GM12878 (cell line): ENCODE results near the gene CCNL2. TPM values are rescaled to one million over a fixed set of nuclear protein-coding genes. Genes with fewer than 3 reads are reported as not detected.

Source experiments
- ATAC-seq: fragments of 200-7000 bp; cut with Tn5 transposase; 3 replicates; pipeline ENCODE4 v1.9.1; 2020; ENCODE audit warnings: mild to moderate bottlenecking, moderate library complexity
- BruUV-seq: library from RNA; stranded (reverse); fragments of 400-500 nt; replicated peaks from 2 replicates; lab custom pipeline; 2021; lab: Mats Ljungman, UMichigan
- CTCF ChIA-PET: fragments of 300-600 bp; sonication (Branson Sonifier 250); formaldehyde crosslinking; extraction: SDS; loops from one replicate; lab custom pipeline; 2021; ENCODE audit warnings: inconsistent platforms; lab: Yijun Ruan, JAX
- POLR2A ChIA-PET: fragments of 350-600 bp; formaldehyde crosslinking; extraction: SDS; loops from one replicate; lab custom pipeline; 2021; ENCODE audit warnings: inconsistent platforms; lab: Charles Lee
- RAD21 ChIA-PET: fragments of 300-600 bp; sonication (Branson Sonifier 250); formaldehyde crosslinking; loops from one replicate; lab custom pipeline; 2023; ENCODE audit warnings: antibody characterized with exemption; ENCODE audit not compliant: unreplicated experiment; lab: Charles Lee
- SMC1A ChIA-PET: fragments of 300-600 bp; sonication (Branson Sonifier 250); formaldehyde crosslinking; loops from one replicate; lab custom pipeline; 2023; ENCODE audit not compliant: unreplicated experiment, uncharacterized antibody; lab: Charles Lee
- DNase-seq: peaks from one replicate; pipeline ENCODE4 v3.0.0-alpha.2; 2011; ENCODE audit warnings: low read depth, low spot score
- FAIRE-seq: peaks from 3 replicates; lab custom pipeline; 2011; peaks lifted over from hg19 to GRCh38; lab: Jason Lieb, UNC
- H2AFZ ChIP-seq: 2 replicates; pipeline ENCODE4 v1.6.0; 2011; ENCODE audit warnings: low read depth, low read length, control low read depth; ENCODE audit not compliant: control insufficient read depth
- H3K27ac ChIP-seq: 2 replicates; pipeline ENCODE4 v1.5.1; 2011; ENCODE audit warnings: control low read depth; ENCODE audit not compliant: control insufficient read depth, insufficient read depth
- H3K27me3 ChIP-seq, 2 experiments: replicated peaks in 1 of 2; 2 replicates each; pipeline versions ENCODE4 v1.6.0 to v1.6.1; 2011; ENCODE audit warnings: low read length in 1 of 2; ENCODE audit not compliant: control insufficient read depth in 2 of 2, insufficient read depth in 2 of 2
- H3K36me3 ChIP-seq, 2 experiments: 2 replicates each; pipeline ENCODE4 v1.5.1; 2011; ENCODE audit warnings: low read length in 1 of 2; ENCODE audit not compliant: control insufficient read depth in 2 of 2, insufficient read depth in 2 of 2
- H3K4me1 ChIP-seq: 2 replicates; pipeline ENCODE4 v1.6.1; 2011; ENCODE audit warnings: mild to moderate bottlenecking, low read length, moderate library complexity, mixed read lengths; ENCODE audit not compliant: control insufficient read depth, insufficient read depth
- H3K4me2 ChIP-seq: 2 replicates; pipeline ENCODE4 v1.6.0; 2011; ENCODE audit warnings: control low read depth; ENCODE audit not compliant: control insufficient read depth, insufficient read depth
- H3K4me3 ChIP-seq: fragments of 200-600 bp; sonication (generic); 2 replicates; pipeline ENCODE4 v1.5.1; 2016
- H3K79me2 ChIP-seq: 2 replicates; pipeline ENCODE4 v1.6.0; 2011; ENCODE audit warnings: low read length; ENCODE audit not compliant: control insufficient read depth, insufficient read depth
- H3K9ac ChIP-seq: 2 replicates; pipeline ENCODE4 v1.8.0; 2011; ENCODE audit warnings: low read length, control low read depth, mixed read lengths; ENCODE audit not compliant: control insufficient read depth, insufficient read depth
- H3K9me3 ChIP-seq: replicated peaks from 3 replicates; pipeline ENCODE4 v1.5.1; 2011; ENCODE audit warnings: mild to moderate bottlenecking, low read length; ENCODE audit not compliant: control insufficient read depth, insufficient read depth
- H4K20me1 ChIP-seq: 2 replicates; pipeline ENCODE4 v1.6.0; 2011; ENCODE audit not compliant: control insufficient read depth, insufficient read depth
- CBX5 ChIP-seq: sonication (generic); IDR thresholded peaks from 2 replicates; pipeline ENCODE4 v1.6.1; 2016; ENCODE audit warnings: low read depth, moderate library complexity, mild to moderate bottlenecking, inconsistent platforms
- CHD2 ChIP-seq: IDR thresholded peaks from 2 replicates; pipeline ENCODE4 v1.6.1; 2011; ENCODE audit warnings: low read depth, low read length, improper control_type of control experiment, borderline replicate concordance
- EGR1 ChIP-seq, 2 experiments: IDR thresholded peaks; 1 replicate in 1 of 2; 2 replicates in 1 of 2; pipeline ENCODE4 v1.6.1; 2011 to 2012; ENCODE audit warnings: low read depth in 2 of 2, low read length in 2 of 2, borderline replicate concordance in 1 of 2, mild to moderate bottlenecking in 1 of 2, moderate library complexity in 1 of 2
- POLR2A ChIP-seq: IDR thresholded peaks from 2 replicates; pipeline ENCODE4 v1.6.1; 2011; ENCODE audit warnings: low read depth, mild to moderate bottlenecking, low read length
- STAT3 ChIP-seq: IDR thresholded peaks from 2 replicates; pipeline ENCODE4 v1.6.1; 2011; ENCODE audit warnings: low read depth, low read length, improper control_type of control experiment
- SUPT20H ChIP-seq: IDR thresholded peaks from 2 replicates; pipeline ENCODE4 v1.6.1; 2011; ENCODE audit warnings: low read depth, mild to moderate bottlenecking, low read length, moderate library complexity, borderline replicate concordance; ENCODE audit not compliant: control insufficient read depth
- TAF1 ChIP-seq: IDR thresholded peaks from 2 replicates; pipeline ENCODE4 v1.6.1; 2011; ENCODE audit warnings: mild to moderate bottlenecking, low read depth, low read length, borderline replicate concordance
- TCF12 ChIP-seq: IDR thresholded peaks from 2 replicates; pipeline ENCODE4 v1.6.1; 2011; ENCODE audit warnings: low read depth, mild to moderate bottlenecking, low read length
- YY1 ChIP-seq: IDR thresholded peaks from 2 replicates; pipeline ENCODE4 v1.6.1; 2011; ENCODE audit warnings: low read depth, mild to moderate bottlenecking, low read length
- ZBTB33 ChIP-seq: fragments of 450-650 bp; IDR thresholded peaks from 2 replicates; pipeline ENCODE4 v1.6.1; 2017; ENCODE audit warnings: mild to moderate bottlenecking
- ZNF217 ChIP-seq: fragments of 450-650 bp; IDR thresholded peaks from 2 replicates; pipeline ENCODE4 v1.6.1; 2017; ENCODE audit warnings: antibody characterized with exemption, mild to moderate bottlenecking
- WGBS: methylation state at CpG from one replicate; pipeline ENCODE4 v1.1.6; 2016; ENCODE audit warnings: low lambda C conversion rate; ENCODE audit not compliant: insufficient replicate concordance, insufficient coverage; ENCODE audit errors: missing lambda C conversion rate; 5-methylcytosine and 5-hydroxymethylcytosine counted together
- in situ Hi-C: fragments of 300-500 bp; cut with MboI; formaldehyde crosslinking; loops from 9 replicates; pipeline ENCODE4 v1.14.3; 2018; ENCODE audit warnings: mixed read lengths
- intact Hi-C: fragments of 100-400 bp; cut with micrococcal nuclease; formaldehyde crosslinking; loops from one replicate; pipeline ENCODE4 v1.14.2; 2022; ENCODE audit not compliant: unreplicated experiment
- polyA plus RNA-seq, 11 experiments: library from polyadenylated mRNA; depleted of rRNA in 4 of 11; unstranded in 6 of 11; stranded (reverse) in 5 of 11; fragments of >200 nt; fragmentation: Nextera tagmentation in 4 of 11; fragmentation: Illumina TruSeq in 1 of 11; extraction: Ambion mirVana in 4 of 11; extraction: Trizol in 1 of 11; gene quantifications; 1 replicate in 1 of 11; 2 replicates in 10 of 11; pipeline versions ENCODE4 v1.2.1 to v1.2.3, GENCODE V29; 2011 to 2016; ENCODE audit warnings: inconsistent platforms in 2 of 11, missing spikeins in 2 of 11, low read depth in 1 of 11
- total RNA-seq, 4 experiments: library from RNA; depleted of rRNA in 3 of 4; stranded (reverse); fragments of >200 nt in 3 of 4; fragmentation: Illumina TruSeq in 1 of 4; extraction: Trizol in 1 of 4; gene quantifications; 2 replicates each; pipeline versions ENCODE4 v1.2.1 to v1.2.3, GENCODE V29; 2013 to 2021

Gene CCNL2
- total and polyA plus RNA-seq, 10 of the 15 experiments (the other 5 are each of a cell fraction or from before 2014, with no cell fraction given) = 2.1 to 143 (median 101) TPM

- TF ChIP-seq YY1 = peak; percentile 34; the same call in 1 of the 2 replicates
- peak; percentile 34; the same call in 1 of the 2 replicates for TF ChIP-seq ZBTB33
Observed at GRCh38 chr1:1402072-1402900, 3.2 kb upstream of the CCNL2 start (continued).

- Histone ChIP-seq H3K4me1 (peaks cover 34% of the 10 kb centered on the region), H3K36me3 (peaks cover 14 to 31% of the 10 kb centered on the region in 2 experiments), H4K20me1 (no peaks in the 10 kb centered on the region; the same call in 1 of the 2 replicates), H3K4me2 (peak overlapping the region; percentile 73), H3K27ac (no peak overlapping the region), H3K27me3 (no peaks in the 10 kb centered on the region), H3K9ac (no peak overlapping the region), H3K79me2 (peaks cover 70% of the 10 kb centered on the region), H3K9me3 (no peaks in the 10 kb centered on the region), H3K4me3 (peak overlapping the region; percentile 77; the same call in 1 of the 2 replicates), H2AFZ (no peak overlapping the region)
- RAD21 ChIA-PET = interaction anchor here (1.0 kb wide), 1 partner anchor 36 kb away, joined by 3 read pairs; no protein-coding TSS in a partner anchor
- in situ Hi-C loops (loop anchor here (5.0 kb wide), 1 partner anchor 106 kb away; no protein-coding TSS in a partner anchor), intact Hi-C loops (no loop called here)
- FAIRE-seq (no peak), DNase-seq (no peak), ATAC-seq (no peak)
- TF ChIP-seq POLR2A = peak; percentile 18
- TF ChIP-seq ZNF217 = no peak
- TF ChIP-seq EGR1 (IDR thresholded peaks at IDR 0.05; ENCODE audit: borderline replicate concordance in 1 of 2, low read depth in 2 of 2, low read length in 2 of 2) = 0 out of 3 replicates have a peak, but pooled peaks of 1 of the 2 experiments have one; percentile 3
- no peak for TF ChIP-seq TAF1
- no peak for TF ChIP-seq TCF12
- TF ChIP-seq SUPT20H = no peak
- TF ChIP-seq STAT3 = no peak
- TF ChIP-seq CBX5 = no peak
- no peak for TF ChIP-seq CHD2
- CTCF ChIA-PET = interaction anchor here (0.7 to 1.7 kb wide), 4 partner anchors 10 to 103 kb away, joined by 3 to 15 read pairs (median 5); no protein-coding TSS in a partner anchor
- 82% methylated on average over 7 of the region's 7 CpGs for WGBS
- BruUV-seq = no TSS peak
- POLR2A ChIA-PET = interaction anchor here (1.2 kb wide), 1 partner anchor 40 kb away, joined by 4 read pairs; no protein-coding TSS in a partner anchor
- SMC1A ChIA-PET = no interaction called here
Observed at GRCh38 chr1:1401457-1402010, 2.4 kb upstream of the CCNL2 start.
